Measurements from ENCODE around the gene PDE11A.

The PDE11A gene

DNA sequence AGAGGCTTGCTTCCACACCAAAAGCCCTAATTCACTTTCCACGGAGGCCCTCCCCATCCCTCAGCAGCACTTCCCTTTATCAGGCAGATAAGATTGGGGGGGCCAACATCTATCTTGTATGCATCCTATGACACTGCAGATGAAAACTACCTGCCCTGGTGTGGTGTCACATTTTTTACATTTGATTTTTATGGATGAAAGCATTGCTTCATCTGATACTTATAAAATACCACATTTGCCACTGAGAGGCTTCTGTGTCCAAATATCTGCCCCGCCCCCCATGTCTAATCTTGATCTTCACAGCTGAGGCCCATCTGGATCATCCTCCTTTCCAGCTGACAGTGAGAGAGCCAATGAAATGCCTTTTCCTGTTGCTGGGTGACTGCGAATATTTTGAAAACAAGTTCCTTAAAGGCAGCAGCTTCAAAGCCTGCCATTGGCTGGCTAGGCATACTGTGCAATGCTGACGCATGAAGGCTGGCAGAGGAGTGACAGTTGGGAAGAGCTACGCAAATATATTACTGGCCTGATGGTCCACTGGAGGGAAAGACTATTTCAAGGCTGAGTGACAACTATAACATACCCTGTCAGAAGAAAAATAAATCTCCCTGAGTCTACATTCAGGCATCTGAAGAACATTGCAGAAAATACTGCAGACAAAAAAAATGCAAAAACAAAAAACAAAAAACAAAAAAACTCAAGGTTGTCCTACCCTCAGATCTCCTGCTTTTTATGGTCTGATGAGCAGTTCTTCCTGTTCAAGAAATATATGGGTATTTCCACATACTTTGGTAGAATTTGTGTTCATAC lies 318.7 kb downstream of the PDE11A start:
- peak; percentile 20 for DNase-seq

DNA sequence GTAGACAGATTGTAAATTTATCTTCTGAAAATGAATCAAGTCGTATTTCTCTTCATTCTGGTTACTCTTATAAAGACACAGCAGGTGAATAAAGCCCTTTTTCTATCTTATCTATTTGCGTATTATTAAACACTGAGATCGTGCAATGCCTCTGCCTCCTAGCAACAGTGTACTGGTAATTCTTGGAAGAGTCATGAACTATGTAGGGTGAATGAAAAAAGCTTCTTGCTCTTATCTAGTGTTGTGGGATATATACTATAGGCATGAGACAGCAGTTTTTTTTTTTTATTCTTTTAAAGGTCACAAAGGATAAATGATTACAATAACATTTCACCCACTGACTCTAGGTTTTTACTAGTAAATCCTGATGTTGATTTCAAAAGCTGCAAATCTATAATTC lies 324.2 kb downstream of the PDE11A start:
- DNase-seq, result no peak

DNA sequence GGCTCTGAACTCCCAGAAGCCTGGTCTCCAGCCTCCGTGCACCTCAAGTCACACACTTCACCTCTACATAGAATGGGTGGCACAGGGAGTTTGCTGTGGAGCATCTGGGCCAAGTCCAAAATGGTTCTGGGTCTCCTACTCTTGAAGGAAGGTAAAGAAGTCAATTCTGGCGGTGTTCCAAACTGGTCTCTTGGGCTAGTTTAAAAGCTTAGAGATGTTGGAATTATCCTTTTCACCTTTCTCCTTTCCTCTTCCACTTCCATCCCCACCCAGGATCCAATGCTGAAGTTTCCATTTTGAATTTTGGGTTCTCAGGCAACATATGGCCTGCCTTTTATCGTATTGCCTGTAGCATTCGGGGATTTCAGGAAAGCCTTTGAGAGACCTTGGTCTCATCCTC lies 325.2 kb downstream of the PDE11A start:
- DNase-seq, result no peak

DNA sequence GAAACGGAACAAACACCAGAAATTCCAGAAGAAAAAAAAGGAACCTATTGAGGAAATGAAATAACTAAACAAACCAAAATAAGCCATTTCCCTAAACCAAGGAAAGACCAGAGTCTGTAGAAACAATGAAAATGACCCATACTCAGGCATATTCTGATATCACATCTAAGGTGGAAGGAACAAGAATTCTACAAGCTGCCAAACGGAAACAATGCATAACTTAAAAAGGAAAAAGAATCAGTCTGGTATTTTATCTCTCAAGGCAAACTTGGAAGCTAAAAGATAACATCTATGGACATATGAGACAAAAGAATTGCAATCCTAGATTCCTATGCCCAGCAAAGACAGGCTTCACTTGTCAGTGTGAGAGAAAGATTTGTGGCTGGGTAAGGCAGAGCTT lies 326.2 kb downstream of the PDE11A start:
- DNase-seq, result no peak

DNA sequence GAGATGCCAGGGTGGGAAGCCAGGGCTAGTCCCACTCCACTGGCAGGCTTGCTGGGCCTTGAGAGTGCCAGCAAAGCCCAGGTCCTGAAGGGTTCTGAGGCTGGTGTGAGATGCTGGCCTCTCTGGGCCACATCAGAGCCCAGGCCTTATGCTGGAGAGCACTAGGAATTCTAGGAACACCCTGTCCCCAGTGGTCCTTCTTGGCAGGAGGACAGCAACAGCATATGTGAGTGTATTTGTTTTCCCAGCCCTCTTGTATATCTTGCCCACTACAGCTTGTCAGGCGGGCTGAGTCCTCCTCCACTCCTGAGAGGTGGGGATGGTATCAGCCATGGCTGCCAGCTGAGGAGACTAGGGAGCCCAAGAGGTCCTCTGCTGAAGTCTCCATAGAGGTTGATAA lies 327.0 kb downstream of the PDE11A start:
- no peak for DNase-seq

DNA sequence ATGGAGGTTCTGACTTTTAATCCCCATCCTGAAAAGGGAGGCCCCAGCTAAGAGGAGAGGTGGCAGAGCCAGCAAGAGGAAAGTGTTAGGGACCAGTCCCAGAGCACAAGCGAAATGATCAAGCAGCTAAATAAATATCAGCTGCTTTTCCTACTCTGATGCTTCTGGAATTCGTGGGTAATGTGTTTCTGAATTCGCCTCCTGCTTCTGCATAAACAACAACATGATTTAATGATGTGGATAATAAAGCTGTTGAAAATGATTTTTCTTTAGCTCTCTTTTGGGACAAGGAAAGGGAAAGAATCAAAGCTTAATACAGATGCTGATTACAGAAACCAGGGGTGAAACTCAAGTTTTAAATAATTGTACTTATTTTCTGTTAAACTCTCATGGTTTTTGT lies 329.7 kb downstream of the PDE11A start:
- no peak for DNase-seq

DNA sequence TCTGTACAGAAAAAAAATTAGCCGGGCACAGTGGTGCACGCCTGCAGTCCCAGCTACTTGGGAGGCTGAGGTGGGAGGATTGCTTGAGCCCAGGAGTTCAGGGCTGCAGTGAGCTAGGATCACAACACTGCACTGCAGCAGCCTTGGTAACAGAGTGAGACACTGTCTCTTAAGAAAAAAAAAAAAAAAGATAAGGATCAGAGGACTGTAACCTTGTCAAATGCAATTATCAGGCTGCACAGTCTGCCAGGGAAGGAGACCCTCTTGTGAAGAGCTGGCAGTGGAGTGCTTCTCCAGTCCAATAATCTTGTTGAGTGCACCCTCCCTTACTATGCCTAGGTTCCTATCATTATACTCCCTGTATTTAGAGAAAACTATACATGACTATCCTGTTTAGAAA lies 330.7 kb downstream of the PDE11A start:
- DNase-seq, result no peak

DNA sequence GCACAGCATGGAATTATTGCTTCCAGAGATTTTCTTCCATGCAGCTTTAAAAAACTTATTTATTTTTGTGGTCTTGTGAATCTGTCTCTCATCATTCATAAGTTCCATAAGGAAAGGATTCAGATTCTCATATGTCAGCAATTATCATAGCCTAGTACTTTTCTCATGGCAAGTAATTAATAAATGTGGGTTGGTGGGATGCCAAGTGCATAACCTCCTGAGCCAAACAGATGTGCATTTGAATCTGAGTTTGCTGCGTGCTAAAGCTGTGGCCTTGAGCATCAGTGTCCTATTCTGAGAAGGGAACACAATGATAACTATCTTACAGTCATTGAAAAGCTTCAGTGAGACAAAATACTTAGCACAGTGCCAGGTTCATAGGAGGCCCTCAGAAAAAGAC lies 331.9 kb downstream of the PDE11A start:
- DNase-seq, result no peak

DNA sequence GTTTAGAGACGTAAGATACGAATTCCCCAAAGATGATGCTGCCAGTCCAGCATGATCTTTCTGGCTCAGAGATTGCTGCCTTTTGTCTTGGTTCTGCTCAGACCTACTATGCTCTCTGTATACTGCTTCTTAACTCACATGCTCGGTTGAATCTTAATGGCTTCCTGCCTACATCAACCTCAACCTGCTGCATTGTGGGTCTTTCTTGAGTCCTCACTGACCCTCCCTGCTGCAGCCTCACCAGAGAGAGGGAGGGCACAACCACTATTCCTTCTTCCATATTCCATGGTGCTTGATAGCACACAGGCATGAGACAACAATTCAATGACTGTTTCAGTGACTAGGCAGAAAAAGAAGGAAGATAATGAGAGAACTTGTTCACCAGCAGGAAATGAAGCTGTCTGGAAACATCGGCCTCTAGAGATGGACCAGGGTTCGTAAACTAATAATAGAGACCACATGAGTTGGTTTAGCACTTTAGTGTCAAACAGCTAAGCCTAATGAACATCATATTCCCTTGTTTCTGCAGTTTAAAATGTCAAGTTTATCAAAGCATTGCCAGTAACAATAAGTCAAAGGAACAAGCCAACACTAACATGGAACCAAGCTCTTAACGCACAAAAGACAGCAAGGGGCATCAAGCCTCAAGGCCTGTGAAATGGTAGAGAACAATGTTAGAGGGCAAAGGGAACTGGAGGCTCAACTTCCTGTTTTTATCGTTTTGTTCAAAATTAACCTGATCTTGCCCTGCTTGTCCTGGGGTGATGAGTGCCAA lies 333.9 kb downstream of the PDE11A start:
- no peak for DNase-seq

DNA sequence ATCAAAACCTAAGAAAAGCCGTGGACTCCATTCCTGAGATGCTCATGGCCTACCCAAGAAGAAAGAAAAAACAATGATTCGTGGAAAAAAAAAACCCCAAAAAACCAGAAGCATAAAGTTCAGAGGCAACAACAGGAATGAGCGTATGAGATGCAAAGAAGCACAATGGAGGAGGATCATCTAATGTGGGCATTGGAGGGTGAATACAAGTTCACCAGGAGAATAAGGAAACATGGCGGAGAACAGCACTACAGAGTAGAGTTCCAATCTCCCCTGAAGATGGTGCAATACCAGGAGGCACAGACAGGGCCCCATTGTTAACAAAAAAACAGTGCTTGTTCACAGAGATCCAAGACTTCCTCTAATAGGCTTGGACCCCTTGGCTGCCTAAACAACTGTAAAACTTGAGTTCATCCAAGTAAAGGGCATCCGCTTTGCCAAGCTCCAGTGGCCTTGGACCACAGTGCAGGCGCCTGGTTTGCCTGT lies 337.2 kb downstream of the PDE11A start:
- no peak for DNase-seq

DNA sequence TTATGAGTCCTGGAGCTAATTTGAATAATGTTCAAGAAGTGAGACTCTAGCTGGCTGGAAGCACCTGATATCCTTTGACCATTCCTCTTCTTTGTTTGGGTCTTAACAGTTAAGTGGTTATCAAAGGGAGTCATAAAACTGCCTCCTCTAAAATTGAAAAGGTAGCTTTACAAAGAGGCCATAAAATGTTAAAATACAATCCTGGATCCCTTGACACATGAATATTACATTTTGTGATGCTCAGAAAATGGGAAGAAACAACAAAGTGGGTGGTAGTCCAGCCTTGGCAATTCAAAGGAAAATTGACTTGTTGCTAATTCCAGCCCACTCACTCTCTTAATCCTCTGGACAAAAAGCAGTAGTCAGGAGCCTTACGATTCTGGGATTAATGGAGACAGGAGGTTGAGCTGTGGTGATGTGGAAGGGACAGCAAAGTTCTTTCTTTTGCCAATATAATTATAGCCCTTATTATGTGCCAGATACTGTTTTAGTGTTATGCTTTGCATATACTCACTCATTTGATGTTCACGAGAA lies 339.2 kb downstream of the PDE11A start:
- no peak for DNase-seq

DNA sequence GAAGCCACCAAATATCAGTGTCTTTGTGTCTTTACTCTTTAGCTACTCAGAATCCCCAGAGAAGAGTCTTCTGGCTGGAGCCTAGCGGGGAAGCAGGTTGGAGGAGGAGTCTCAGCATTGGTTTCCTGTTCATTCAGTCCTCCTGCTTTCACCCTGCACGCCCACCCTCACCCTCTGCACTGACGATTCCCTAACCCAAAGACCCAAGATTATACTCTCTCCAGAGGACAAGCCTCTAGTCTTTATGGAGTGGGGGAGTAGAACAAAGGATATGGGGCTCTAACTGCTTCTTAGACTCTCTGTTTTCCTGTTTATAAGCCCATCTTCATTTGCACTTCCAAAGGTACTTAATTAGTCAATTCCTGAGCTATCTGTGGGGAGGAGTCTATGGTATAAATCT lies 341.2 kb downstream of the PDE11A start:
- DNase-seq, result no peak

DNA sequence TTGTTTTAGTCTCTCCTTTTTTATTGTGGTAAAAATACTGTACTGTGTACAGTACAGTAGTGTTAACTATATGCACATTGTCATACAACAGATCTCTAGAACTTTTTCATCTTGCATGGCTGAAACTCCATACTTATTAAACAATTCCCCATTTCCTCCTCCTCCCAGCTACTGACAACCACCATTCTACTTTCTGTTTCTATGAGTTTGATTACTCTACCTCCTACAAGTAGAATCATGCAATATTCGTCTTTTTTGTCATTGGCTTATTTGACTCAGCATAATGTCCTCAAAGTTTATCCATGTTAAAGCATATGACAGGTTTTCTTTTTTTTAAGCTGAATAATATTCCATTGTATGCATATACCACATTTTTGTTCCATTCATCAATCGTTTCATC lies 341.8 kb downstream of the PDE11A start:
- no peak for DNase-seq

DNA sequence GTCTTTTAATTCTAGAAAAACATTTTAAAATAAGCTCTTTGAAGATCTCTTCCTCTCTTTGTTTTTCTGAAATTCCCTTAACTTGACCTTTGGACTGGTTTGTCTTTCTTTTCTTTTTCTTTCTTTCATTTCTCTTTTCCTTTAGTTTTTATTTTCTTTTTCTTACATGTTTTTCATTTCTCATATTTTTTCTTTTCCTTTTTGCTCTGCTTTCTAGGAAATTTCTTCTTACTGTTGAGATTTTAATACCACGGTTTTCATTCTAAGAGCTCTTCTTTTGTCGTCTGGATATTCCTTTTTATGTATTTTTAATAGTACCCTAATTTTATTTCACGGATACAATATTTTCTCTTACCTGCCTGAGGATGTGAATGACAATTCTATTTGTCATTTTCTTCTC lies 342.2 kb downstream of the PDE11A start:
- DNase-seq, result no peak

DNA sequence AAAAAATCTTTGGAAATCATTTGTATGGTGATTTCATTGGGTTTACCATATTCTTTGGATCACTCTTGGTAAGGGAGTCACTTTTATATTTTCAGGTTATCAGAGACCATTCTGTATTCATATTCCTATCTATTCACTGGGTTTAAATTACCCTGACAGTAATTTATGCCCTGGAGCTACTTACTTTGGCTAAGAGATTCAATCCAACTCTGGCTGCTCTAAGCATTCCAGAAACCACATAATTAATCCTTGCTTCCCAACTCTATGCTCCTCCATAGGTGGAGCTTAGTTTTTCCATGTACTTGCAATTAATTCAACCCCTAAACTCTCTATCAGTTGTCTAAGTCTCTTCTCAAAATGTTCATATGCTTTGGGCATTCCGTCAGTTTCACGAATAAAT lies 343.7 kb downstream of the PDE11A start:
- no peak for DNase-seq

DNA sequence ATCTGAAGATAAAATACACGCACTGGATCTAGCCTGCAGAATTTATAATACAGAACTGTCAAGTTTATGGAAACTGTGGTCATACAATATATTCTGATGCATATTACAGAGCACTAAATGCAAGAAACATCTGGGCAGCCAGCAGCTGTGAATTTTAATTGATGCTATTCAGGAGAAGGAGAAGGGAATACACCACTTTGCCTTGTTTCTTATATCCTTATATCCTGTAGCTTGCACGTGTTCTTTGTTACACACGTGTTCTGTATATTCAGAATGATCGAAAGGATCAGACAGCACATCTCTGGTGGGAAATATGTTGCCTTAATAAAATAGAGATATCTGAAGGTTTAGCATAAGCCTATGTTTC lies 344.2 kb downstream of the PDE11A start:
- no peak for DNase-seq

DNA sequence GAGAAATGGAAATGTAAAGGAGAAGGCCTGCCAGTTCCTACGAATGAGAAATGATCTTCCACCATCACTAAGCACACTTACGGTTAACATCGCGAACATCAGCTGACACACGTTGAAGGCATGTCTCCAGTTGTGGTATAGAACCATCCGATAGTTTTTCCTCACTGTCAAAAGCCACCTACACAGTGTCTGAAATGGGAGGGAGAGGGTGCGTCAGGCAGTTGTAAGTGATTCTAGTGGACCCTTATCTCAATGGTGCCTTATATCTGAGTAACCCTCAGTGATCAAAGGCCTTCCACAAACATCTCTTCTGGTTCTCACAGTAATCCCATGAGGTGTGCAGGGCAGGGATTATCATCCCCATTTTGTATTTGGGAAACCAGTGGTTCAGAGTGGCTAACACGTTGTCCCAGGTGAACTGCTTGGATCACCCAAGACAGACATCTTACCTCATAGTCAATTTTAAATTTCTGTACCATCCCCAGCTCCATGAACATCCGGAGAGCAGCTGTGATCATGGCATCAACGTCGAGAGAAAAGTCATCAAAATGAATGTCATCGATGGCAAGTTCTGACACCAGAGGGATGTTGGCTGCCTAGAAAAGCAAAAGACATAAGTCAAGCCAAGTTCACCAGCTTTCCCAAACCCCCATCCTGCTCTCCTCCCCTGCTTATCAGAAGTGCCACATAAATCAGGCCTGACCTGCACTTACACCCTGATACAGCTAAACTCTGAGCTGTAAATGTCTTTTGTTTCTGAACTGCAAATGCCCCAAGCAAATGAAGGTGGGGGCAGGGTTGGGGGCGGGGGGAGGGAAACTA lies 344.8 kb downstream of the PDE11A start:
- DNase-seq, result no peak

DNA sequence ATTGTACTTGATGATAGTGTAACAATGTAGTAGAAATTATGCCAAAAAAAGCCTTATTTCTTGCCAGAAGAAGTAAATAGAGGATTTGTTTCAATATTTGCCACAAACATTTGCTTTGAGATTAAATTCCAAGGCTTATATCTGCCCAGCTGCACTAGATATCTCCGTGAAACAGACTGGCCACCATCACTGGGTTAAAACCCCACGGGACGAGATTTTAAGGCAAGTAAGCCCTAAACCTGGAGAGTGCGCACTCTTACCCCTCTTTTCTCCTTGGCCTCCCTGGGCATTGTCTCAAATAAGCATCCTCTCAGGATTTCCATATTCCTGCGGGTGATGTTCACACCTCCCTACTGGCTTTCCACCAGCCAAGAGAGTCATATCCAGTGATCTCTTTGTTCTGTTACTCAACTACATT lies 345.6 kb downstream of the PDE11A start:
- no peak for DNase-seq

DNA sequence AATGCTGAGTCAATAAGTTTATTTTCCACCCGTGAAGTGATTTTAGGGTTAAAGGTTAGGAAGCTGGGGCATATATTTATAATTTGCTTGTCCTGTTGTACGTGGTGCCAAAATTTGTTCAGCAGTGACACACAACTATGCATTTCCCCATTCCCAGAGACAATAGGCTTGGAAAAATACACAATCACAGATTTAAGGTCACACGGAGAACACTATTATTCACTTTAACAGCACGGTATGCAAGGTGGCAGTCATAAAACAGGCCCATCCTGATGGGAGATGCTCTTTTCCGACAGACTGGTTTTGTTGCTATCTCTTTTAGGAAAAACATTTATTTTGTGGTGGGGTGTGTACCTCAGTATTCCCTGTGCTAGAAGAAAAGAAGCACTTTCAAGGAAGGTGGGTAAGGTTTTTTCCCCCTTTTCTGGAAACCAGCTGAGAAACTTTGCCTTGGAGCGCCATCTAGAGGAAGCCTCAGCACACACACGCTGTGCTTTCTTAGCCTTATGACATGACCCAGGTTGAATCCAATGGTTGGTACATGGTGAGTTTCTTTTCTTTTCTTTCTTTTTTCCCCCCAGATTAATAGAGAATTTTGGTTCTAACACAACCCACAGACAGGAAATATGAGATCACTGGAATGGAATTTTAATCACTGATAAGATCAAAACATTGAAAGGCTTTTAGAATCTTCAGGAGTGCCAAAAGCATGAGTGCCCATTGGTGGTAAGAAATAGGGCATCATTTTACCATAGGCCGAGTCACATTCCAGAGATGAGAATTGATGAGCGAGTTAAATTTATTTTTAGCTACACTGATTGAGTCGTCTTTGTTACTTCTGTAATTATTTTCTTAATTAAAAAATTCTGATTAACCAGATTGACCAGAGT lies 347.9 kb downstream of the PDE11A start:
- peak; percentile 26 for DNase-seq

DNA sequence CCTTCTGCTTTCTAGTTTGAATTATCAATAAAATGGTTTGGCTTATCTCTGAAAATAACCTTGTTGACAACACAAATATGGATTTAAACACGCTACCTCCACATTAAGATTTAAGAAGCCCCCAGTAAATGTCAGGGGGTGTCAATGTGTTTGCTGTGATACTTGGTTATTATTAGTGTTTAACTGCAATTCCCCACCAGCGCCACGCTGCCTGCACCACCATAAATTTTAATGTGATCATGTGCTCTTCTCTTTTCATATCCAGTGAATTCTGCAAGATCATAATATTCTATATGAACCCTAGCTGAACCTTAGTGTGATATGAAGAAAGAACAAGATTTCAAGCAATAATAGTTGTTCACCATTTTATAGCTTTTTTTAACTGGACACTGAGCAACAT lies 349.3 kb downstream of the PDE11A start:
- DNase-seq, result no peak

DNA sequence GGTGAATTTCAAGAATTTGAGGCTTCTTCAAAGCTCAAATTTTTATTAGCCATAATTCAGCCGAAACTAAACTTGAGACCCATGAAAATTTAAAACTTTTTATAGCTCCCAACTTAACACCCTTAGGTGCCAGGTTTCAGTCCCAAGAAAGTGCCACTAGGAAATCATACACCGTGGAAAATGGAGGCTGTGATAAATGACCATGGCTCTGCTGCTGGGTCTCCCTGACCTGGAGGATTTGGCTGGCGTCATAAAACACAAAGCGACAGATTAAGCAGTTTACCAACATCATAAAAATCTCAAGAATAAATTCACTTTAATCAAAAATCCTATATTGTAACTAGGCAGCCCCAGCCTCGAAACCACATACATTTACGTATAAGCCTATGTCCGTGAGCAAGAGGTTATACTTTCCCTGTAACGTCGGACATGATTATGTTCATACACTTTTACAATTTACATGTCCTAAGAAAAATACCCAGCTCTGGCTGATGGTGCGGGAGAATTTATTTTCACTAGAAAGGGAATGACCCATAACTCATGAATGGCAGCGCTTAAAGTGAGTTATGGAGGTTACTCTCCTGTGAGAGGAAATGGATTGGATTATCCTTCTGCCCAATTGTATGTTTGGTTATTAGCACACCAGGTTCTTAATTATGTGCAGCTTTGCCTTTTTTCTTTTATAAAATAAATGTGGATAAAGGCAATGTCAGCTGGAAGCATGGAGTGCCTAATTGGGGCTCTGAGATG lies 350.6 kb downstream of the PDE11A start:
- DNase-seq, result no peak
